ENCODE results near the gene GATAD2A.
"Not testable (repeated sequence)": the region's sequence is repeated elsewhere in the genome, so short reads cannot be mapped to it uniquely, and the experiment has no call there.

The GATAD2A gene

GRCh38 chr19:19404879-19405860 lies at the start of gene GATAD2A:
Gene GATAD2A (plus strand): TSS chr19:19405675. CDS start chr19:19465346, 59,671 bp downstream.
- peak; percentile 91 for DNase-seq

- no peak for DNase-seq
Observed at GRCh38 chr19:19356500-19356899, 49.0 kb upstream of the GATAD2A start.

- no peak for DNase-seq
Observed at GRCh38 chr19:19356901-19357566, 48.4 kb upstream of the GATAD2A start.

GRCh38 chr19:19361075-19361594 lies 44.3 kb upstream of the GATAD2A start:
- peak; percentile 66 for DNase-seq

- no peak for DNase-seq
Observed at GRCh38 chr19:19362075-19362474, 43.4 kb upstream of the GATAD2A start.

GRCh38 chr19:19366434-19367396 lies 38.8 kb upstream of the GATAD2A start:
- peak; percentile 65 for DNase-seq

GRCh38 chr19:19368087-19368486 lies 37.4 kb upstream of the GATAD2A start:
- DNase-seq, result no peak

GRCh38 chr19:19371059-19371458 lies 34.4 kb upstream of the GATAD2A start:
- DNase-seq, result no peak

- peak; percentile 17 for DNase-seq
Observed at GRCh38 chr19:19372656-19373416, 32.6 kb upstream of the GATAD2A start.

- no peak for DNase-seq
Observed at GRCh38 chr19:19379527-19379926, 25.9 kb upstream of the GATAD2A start.

- DNase-seq, result not testable (repeated sequence)
Observed at GRCh38 chr19:19380316-19380715, 25.2 kb upstream of the GATAD2A start.

GRCh38 chr19:19381007-19381926 lies 24.2 kb upstream of the GATAD2A start:
- DNase-seq, result no peak

- no peak for DNase-seq
Observed at GRCh38 chr19:19382118-19382517, 23.4 kb upstream of the GATAD2A start.

GRCh38 chr19:19384486-19384885 lies 21.0 kb upstream of the GATAD2A start:
- DNase-seq, result no peak

- peak; percentile 99 for DNase-seq
Observed at GRCh38 chr19:19385131-19385895, 20.2 kb upstream of the GATAD2A start.

GRCh38 chr19:19385896-19386869 lies 19.3 kb upstream of the GATAD2A start:
- DNase-seq, result peak; percentile 55

- no peak for DNase-seq
Observed at GRCh38 chr19:19387108-19387507, 18.4 kb upstream of the GATAD2A start.
